ENCODE measurements around the gene ENPP7.

DNA sequence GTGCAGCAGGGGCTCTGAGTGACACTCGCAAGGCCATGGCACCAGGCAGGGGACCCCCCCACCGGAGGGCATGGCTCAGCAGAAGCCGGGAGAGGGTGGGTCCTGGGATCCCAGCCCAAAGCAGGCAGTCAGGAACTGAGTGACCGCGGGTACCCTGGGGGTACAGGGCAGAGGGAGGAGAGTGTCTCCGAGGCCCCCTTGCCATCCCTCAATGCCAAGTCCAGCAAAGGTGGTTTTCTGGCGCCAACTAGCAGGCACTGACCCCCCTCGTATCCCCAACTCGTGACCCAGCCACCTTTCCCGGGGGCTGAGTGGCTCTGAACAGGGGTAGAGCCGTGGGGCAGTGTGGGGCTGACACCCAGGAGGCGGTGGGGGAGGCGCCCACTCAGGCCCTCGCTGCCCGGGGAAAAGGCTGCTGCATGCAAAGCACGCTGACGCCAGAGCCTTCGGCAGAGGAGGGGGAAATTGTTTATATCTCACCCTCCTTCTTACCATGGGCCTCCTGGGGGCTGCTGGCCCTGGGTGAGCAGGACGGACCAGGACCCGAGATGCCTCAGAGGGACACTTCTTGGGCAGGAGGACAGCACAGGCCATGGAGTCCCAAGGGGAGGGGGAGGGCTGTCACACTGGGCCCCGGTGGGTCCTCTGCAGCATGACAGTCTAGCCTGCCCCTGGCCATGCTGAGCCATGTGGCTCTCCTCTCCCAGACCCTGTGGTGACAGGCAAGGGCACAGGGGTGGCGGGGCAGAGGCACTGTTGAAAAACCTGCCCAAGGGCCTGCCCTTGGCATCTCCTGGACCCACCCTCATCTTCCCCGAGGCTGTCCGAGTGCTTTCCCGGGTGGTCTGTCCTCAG is 14.6 kb upstream of the ENPP7 start:
- TF ChIP-seq, protein P1, sequence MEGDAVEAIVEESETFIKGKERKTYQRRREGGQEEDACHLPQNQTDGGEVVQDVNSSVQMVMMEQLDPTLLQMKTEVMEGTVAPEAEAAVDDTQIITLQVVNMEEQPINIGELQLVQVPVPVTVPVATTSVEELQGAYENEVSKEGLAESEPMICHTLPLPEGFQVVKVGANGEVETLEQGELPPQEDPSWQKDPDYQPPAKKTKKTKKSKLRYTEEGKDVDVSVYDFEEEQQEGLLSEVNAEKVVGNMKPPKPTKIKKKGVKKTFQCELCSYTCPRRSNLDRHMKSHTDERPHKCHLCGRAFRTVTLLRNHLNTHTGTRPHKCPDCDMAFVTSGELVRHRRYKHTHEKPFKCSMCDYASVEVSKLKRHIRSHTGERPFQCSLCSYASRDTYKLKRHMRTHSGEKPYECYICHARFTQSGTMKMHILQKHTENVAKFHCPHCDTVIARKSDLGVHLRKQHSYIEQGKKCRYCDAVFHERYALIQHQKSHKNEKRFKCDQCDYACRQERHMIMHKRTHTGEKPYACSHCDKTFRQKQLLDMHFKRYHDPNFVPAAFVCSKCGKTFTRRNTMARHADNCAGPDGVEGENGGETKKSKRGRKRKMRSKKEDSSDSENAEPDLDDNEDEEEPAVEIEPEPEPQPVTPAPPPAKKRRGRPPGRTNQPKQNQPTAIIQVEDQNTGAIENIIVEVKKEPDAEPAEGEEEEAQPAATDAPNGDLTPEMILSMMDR (IDR thresholded peaks at IDR 0.05), result no peak
- no peak for TF ChIP-seq POLR2A (IDR thresholded peaks at IDR 0.05)
